Osteocyte (in vitro differentiated cells): Measurements from ENCODE around the gene SP4. TPM values are rescaled to one million over a fixed set of nuclear protein-coding genes. Genes with fewer than 3 reads are reported as not detected.

Source experiments
- DNase-seq: peaks from one replicate; pipeline ENCODE4 v3.0.0; 2021; ENCODE audit warnings: mixed read lengths; ENCODE audit not compliant: unreplicated experiment; ENCODE audit errors: extremely low spot score
- H3K27ac Mint-ChIP-seq: one replicate; pipeline ENCODE4 v1.8.0; 2021; ENCODE audit warnings: mild to moderate bottlenecking, mixed read lengths; ENCODE audit not compliant: unreplicated experiment
- H3K27me3 Mint-ChIP-seq: one replicate; pipeline ENCODE4 v1.8.0; 2021; ENCODE audit warnings: mixed read lengths; ENCODE audit not compliant: unreplicated experiment
- H3K36me3 Mint-ChIP-seq: one replicate; pipeline ENCODE4 v1.8.0; 2021; ENCODE audit warnings: mixed read lengths; ENCODE audit not compliant: unreplicated experiment
- H3K4me1 Mint-ChIP-seq: one replicate; pipeline ENCODE4 v1.8.0; 2021; ENCODE audit warnings: mixed read lengths; ENCODE audit not compliant: unreplicated experiment
- H3K4me3 Mint-ChIP-seq: one replicate; pipeline ENCODE4 v1.8.0; 2021; ENCODE audit warnings: mild to moderate bottlenecking, moderate library complexity, mixed read lengths; ENCODE audit not compliant: unreplicated experiment
- H3K9me3 Mint-ChIP-seq: one replicate; pipeline ENCODE4 v1.8.0; 2021; ENCODE audit warnings: mixed read lengths; ENCODE audit not compliant: unreplicated experiment
- long read RNA-seq: library from polyadenylated mRNA; unstranded; transcript quantifications from one replicate; pipeline ENCODE4 v2.0.0, GENCODE V29; 2021
- total RNA-seq: library from RNA; stranded (reverse); gene quantifications from 2 replicates; pipeline ENCODE4 v1.2.1, GENCODE V29; 2021
- TF ChIP-seq, protein P1 (sequence below): fragments of 200-600 bp; sonication (generic); IDR thresholded peaks from 2 replicates; pipeline ENCODE4 v1.5.0; 2021; ENCODE audit warnings: antibody characterized with exemption, mild to moderate bottlenecking, moderate library complexity

Gene SP4
- 6.4 and 9.6 TPM in 2 replicates for total RNA-seq
- long read RNA-seq, full-length matches to known transcripts: 1 of 8 reads
- long read RNA-seq, partial matches to known transcripts: 4 of 8 reads
- long read RNA-seq, other reads (novel, unspliced or antisense): 3 of 8 reads

DNA sequence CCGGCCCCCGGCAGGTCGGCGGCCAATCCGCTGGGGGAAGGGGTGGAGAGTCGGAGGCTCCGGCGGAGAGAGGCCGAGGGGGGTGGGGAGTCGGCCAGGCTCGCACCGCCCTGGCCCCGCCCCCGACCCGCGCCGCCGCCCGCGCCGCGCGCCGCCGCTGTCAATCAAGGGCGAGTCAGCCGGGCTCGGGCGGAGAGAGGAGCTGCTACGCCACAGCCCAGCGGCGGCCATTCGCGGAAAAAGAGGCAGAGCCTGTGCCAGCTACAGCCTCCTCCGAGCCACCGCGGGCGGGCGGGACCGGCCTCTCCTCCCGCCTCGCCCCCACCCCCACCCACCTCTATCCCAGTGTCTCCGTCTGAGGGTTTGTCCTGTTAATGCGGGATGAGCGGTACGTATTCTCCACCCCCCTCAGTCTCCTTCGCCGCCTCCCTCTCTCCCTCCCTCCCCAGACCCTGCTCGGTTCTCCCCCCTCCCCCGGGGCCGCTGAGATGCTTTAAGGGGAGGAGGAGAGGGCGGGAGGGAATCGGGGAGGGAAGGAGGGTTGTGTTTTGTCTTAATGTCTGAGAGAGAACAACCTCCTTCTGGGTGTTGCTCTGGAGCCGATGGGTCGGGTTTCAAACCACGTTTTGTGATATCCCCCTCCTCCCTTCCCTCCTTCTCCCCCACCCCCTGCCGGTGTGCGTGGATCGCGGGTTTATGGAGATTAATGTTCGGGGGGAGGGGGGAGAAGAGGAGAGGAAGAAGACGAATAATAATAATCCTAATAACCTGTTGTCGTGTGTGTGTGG, at the start of gene SP4:
SP4 (plus strand) TSS at position 213 of the 788 bp plus-strand sequence; CDS start at position 382, 169 bp downstream.
- Mint-ChIP-seq H3K27me3 (peaks cover 4% of the 10 kb centered on the region), H3K27ac (peak within 1 kb of the TSS; percentile 98)
- DNase-seq: peak; percentile 99

DNA sequence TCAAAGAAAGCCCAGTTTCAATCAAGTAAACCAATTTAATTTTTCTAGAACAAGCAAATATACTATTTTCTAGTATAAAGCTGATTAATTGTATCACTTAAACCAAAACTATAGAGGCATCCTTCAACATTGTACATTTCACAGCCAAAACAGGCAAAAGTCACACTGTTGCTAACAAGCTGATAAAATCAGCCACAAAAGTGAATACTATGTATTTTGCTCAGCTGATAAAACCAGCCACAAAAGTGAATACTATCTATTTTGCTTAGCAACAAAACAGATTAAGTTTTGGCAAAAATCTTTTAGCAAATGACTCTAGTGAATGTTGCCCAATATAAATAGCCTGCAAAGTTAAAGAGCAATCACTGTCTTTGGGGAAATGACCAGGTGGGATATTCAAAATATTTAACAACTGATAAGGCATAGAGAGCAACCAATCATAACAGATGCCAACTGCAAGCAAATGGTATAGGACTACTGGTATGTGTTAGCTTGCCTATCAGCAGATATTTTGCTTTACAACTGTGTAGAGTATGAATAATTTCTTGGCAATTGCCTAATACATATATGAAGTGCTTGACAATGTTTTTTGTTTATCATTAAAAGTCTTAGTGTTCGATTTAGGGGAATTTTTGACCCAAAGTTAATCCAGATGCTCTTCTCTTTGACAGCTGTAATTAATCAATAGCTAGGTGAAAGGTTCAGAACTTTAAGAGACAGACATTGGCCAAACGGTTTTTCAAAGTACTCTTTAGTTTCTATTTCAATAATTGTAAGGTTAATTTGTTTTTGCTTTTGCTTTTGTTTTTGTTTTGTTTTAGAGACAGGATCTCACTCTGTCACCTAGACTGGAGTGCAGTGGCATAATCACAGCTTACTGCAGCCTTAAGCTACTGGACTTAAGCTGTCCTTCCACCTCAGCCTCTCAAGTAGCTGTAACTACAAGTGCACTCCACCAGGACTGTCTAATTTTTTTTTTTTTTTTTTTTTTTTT, 44.4 kb upstream of the SP4 start:
- TF ChIP-seq, protein P1, sequence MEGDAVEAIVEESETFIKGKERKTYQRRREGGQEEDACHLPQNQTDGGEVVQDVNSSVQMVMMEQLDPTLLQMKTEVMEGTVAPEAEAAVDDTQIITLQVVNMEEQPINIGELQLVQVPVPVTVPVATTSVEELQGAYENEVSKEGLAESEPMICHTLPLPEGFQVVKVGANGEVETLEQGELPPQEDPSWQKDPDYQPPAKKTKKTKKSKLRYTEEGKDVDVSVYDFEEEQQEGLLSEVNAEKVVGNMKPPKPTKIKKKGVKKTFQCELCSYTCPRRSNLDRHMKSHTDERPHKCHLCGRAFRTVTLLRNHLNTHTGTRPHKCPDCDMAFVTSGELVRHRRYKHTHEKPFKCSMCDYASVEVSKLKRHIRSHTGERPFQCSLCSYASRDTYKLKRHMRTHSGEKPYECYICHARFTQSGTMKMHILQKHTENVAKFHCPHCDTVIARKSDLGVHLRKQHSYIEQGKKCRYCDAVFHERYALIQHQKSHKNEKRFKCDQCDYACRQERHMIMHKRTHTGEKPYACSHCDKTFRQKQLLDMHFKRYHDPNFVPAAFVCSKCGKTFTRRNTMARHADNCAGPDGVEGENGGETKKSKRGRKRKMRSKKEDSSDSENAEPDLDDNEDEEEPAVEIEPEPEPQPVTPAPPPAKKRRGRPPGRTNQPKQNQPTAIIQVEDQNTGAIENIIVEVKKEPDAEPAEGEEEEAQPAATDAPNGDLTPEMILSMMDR: no peak
- no peaks in the 10 kb centered on the region for H3K4me1 Mint-ChIP-seq

More for the DNA sequence above, at the start of gene SP4:
- Mint-ChIP-seq H3K9me3 (no peaks in the 10 kb centered on the region), H3K4me1 (peaks cover 26% of the 10 kb centered on the region), H3K4me3 (peak within 1 kb of the TSS; percentile 100), H3K36me3 (no peaks in the 10 kb centered on the region)
- TF ChIP-seq, protein P1: no peak

DNA sequence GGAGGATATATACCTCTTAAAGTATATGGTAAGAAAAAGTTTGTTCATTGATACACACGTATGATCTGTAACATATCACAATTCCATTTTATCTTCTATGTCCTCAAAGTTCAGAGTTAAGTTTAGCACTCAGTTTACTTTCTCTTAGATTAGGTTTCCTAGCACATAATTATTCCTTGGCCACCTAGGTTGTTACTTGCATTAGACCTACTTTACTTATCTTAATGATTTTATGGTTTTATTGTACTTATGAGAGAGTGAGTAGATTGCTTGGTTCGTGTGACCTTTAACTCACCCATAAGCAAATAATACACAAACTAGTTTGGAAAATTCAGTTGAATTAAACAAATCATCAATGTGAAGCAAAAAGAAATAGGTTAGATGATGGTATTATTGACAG, 33.9 kb upstream of the SP4 start:
- Mint-ChIP-seq H3K27me3 (peaks cover 2% of the 10 kb centered on the region), H3K36me3 (no peaks in the 10 kb centered on the region), H3K4me3 (no peak overlapping the region), H3K27ac (no peak overlapping the region), H3K4me1 (no peaks in the 10 kb centered on the region), H3K9me3 (no peaks in the 10 kb centered on the region)
- TF ChIP-seq, protein P1: no peak
- no peak for DNase-seq

More for the DNA sequence above, 44.4 kb upstream of the SP4 start:
- Mint-ChIP-seq H3K9me3 (peaks cover under 1% of the 10 kb centered on the region), H3K27me3 (no peaks in the 10 kb centered on the region), H3K27ac (no peak overlapping the region), H3K4me3 (no peak overlapping the region), H3K36me3 (no peaks in the 10 kb centered on the region)
- no peak for DNase-seq

DNA sequence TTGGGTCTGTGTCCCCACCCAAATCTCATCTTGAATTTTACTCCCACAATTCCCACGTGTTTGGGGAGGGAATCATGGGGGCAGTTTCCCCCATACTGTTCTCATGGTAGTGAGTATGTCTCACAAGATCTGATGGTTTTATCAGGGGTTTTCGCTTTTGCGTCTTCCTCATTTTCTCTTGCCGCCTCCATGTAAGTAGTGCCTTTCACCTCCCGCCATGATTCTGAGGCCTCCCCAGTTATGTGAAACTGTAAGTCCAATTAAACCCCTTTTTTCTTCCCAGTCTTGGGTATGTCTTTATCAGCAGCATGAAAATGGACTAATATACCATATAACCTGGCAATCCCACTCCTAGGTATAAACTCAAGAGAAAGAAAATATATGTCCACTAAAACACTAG, 25.9 kb upstream of the SP4 start:
- H3K36me3 Mint-ChIP-seq: no peaks in the 10 kb centered on the region
- peaks cover 2% of the 10 kb centered on the region for H3K27me3 Mint-ChIP-seq
- no peaks in the 10 kb centered on the region for H3K4me1 Mint-ChIP-seq
- no peak for DNase-seq
- peaks cover 5% of the 10 kb centered on the region for H3K9me3 Mint-ChIP-seq
- no peak overlapping the region for H3K4me3 Mint-ChIP-seq
- TF ChIP-seq, protein P1: no peak
- H3K27ac Mint-ChIP-seq: no peak overlapping the region
